Mucosa of stomach (tissue), 1 donor: Measurements from ENCODE around the gene PTPRO.

Experiments
- H3K27me3 ChIP-seq: one replicate; pipeline ENCODE4 v1.7.0; 2013; ENCODE audit warnings: mild to moderate bottlenecking, low read length; ENCODE audit not compliant: control insufficient read depth, insufficient read depth
- H3K36me3 ChIP-seq: one replicate; pipeline ENCODE4 v1.7.0; 2013; ENCODE audit warnings: low read length; ENCODE audit not compliant: control insufficient read depth, insufficient read depth
- H3K4me1 ChIP-seq: one replicate; pipeline ENCODE4 v1.7.0; 2013; ENCODE audit warnings: mild to moderate bottlenecking, low read length; ENCODE audit not compliant: control insufficient read depth, insufficient read depth
- H3K4me3 ChIP-seq: one replicate; pipeline ENCODE4 v1.7.0; 2013; ENCODE audit warnings: low read length
- H3K9ac ChIP-seq: one replicate; pipeline ENCODE4 v1.7.0; 2013; ENCODE audit warnings: mild to moderate bottlenecking, low read length, moderate library complexity
- H3K9me3 ChIP-seq: one replicate; pipeline ENCODE4 v1.7.0; 2013; ENCODE audit warnings: mild to moderate bottlenecking, low read length, moderate library complexity; ENCODE audit not compliant: control insufficient read depth
- donor health status: Pancreatic carcinoma.

Gene PTPRO

GRCh38 chr12:15469356-15469755 is 147.0 kb downstream of the PTPRO start:
- no peaks in the 10 kb centered on the region for H3K36me3 ChIP-seq
- no peaks in the 10 kb centered on the region for H3K4me1 ChIP-seq
- H3K27me3 ChIP-seq: no peaks in the 10 kb centered on the region
- H3K4me3 ChIP-seq: no peak overlapping the region
- H3K9ac ChIP-seq: no peak overlapping the region
- H3K9me3 ChIP-seq: no peaks in the 10 kb centered on the region

DNA sequence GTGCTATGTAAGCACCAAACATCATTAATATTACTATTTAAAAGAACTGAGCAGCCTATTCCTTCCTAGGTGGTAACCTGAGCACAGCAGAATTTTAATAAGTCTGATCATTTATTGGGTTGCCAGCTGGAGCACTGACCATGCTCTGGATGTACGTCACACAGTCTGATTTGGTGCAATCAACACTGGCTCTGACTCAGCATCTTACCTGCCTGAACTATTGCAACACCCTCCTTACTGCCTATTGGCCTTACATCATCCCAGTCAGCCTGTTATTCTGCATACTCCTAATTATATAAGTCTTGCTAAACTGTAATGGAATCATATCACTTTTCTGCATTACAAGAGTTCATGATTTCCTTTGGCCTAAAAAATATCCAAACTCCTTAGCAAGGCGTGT is 149.7 kb downstream of the PTPRO start:
- H3K27me3 ChIP-seq: no peaks in the 10 kb centered on the region

DNA sequence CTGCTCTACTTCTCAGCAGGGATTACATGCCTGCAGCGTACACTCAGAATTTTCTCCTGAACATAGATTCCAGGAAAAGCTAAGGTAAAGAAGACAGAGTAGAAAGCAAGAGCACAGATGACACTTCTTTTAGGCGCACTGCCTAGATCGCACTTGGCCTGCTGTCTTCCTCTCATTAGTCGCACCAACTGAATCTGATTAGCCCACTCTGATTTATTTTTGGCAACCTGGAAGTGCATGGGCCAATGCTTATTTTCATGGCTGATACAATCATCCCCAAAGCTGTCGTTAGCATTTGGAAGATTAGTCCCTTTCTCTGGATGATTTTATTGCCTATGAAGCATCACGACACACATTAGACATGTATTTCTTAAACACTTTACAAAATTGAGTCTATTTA is 152.5 kb downstream of the PTPRO start:
- Histone ChIP-seq H3K4me3 (no peak overlapping the region), H3K9ac (no peak overlapping the region)

More for the DNA sequence above, 149.7 kb downstream of the PTPRO start:
- no peaks in the 10 kb centered on the region for H3K4me1 ChIP-seq
- no peak overlapping the region for H3K9ac ChIP-seq
- no peaks in the 10 kb centered on the region for H3K36me3 ChIP-seq
- no peak overlapping the region for H3K4me3 ChIP-seq
- no peaks in the 10 kb centered on the region for H3K9me3 ChIP-seq

GRCh38 chr12:15477761-15478160 is 155.5 kb downstream of the PTPRO start:
- H3K36me3 ChIP-seq: no peaks in the 10 kb centered on the region
- no peak overlapping the region for H3K4me3 ChIP-seq
- H3K27me3 ChIP-seq: no peaks in the 10 kb centered on the region
- no peak overlapping the region for H3K9ac ChIP-seq
- no peaks in the 10 kb centered on the region for H3K9me3 ChIP-seq
- no peaks in the 10 kb centered on the region for H3K4me1 ChIP-seq

More for the DNA sequence above, 152.5 kb downstream of the PTPRO start:
- Histone ChIP-seq H3K27me3 (no peaks in the 10 kb centered on the region), H3K9me3 (no peaks in the 10 kb centered on the region), H3K36me3 (no peaks in the 10 kb centered on the region), H3K4me1 (no peaks in the 10 kb centered on the region)

GRCh38 chr12:15481846-15482245 is 159.5 kb downstream of the PTPRO start:
- no peak overlapping the region for H3K9ac ChIP-seq
- H3K4me1 ChIP-seq: no peaks in the 10 kb centered on the region
- no peaks in the 10 kb centered on the region for H3K27me3 ChIP-seq
- H3K4me3 ChIP-seq: no peak overlapping the region
- H3K9me3 ChIP-seq: no peaks in the 10 kb centered on the region
- H3K36me3 ChIP-seq: no peaks in the 10 kb centered on the region

DNA sequence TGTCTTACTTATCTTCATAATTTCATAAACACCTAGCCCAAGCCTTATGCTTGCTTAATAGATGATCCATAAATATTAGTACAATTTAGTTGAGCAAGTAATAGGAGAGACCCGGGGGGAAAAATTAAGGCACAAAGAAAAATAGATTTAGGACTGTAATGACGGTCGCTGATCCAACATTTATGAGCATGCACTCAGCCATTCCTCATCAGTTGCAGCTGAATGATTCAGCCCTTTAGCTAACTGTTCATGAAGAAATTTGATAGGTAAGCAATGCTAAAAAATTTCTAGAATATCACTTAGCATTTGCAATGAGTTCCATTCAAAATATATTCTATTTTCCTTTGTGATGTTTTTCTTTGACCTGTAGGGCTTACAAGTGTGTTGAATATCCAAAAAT is 163.2 kb downstream of the PTPRO start:
- H3K9ac ChIP-seq: no peak overlapping the region
- H3K9me3 ChIP-seq: no peaks in the 10 kb centered on the region
- H3K27me3 ChIP-seq: no peaks in the 10 kb centered on the region
- H3K36me3 ChIP-seq: no peaks in the 10 kb centered on the region
- H3K4me3 ChIP-seq: no peak overlapping the region
- no peaks in the 10 kb centered on the region for H3K4me1 ChIP-seq

GRCh38 chr12:15486859-15487258 is 164.6 kb downstream of the PTPRO start:
- Histone ChIP-seq H3K27me3 (no peaks in the 10 kb centered on the region), H3K9me3 (no peaks in the 10 kb centered on the region), H3K9ac (no peak overlapping the region), H3K4me3 (no peak overlapping the region), H3K36me3 (no peaks in the 10 kb centered on the region), H3K4me1 (no peaks in the 10 kb centered on the region)

DNA sequence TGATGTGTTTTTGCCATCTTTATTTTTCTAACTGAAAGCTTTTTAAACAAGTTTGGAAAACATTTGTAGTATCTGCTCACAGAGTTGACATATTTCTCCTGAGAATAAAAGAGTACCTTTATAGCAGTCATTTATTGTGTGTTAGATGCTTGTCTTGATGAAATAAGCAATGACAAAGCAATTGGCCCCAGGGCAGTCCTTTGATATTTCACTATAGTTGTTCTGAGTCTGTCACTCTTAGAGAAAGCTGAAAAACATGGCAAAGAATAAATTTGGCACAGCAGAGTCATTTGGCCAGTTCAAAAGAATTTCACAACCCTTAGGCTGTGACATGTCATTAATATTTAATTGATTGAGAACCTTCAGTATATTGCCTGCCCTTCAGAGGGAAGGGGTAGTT is 166.2 kb downstream of the PTPRO start:
- H3K4me3 ChIP-seq: no peak overlapping the region
- H3K36me3 ChIP-seq: no peaks in the 10 kb centered on the region
- H3K4me1 ChIP-seq: no peaks in the 10 kb centered on the region
- no peaks in the 10 kb centered on the region for H3K27me3 ChIP-seq
- H3K9ac ChIP-seq: no peak overlapping the region
- H3K9me3 ChIP-seq: no peaks in the 10 kb centered on the region

- no peaks in the 10 kb centered on the region for H3K9me3 ChIP-seq
- no peak overlapping the region for H3K4me3 ChIP-seq
- H3K9ac ChIP-seq: no peak overlapping the region
- no peaks in the 10 kb centered on the region for H3K4me1 ChIP-seq
- H3K27me3 ChIP-seq: no peaks in the 10 kb centered on the region
- no peaks in the 10 kb centered on the region for H3K36me3 ChIP-seq
Observed at GRCh38 chr12:15494329-15495046, 172.2 kb downstream of the PTPRO start.

DNA sequence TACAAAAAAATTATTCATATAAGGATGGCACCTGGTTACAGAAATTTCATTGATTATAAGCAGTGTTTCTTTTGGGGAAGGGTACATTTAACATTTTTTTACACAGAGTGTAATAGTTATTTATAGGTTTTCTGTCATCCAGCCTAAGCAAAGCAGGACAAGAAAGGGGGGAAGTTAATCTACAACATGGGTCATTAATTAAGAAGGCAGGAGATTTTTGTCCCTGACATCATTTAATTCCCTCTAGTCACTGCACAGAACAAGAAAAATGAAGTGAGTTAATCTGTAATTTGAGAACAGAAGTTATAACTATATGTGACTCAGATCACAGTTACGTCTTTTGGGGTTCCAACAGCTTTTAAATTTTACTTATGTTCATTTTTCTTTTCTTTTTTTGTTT is 173.4 kb downstream of the PTPRO start:
- H3K4me3 ChIP-seq: no peak overlapping the region
- H3K9me3 ChIP-seq: no peaks in the 10 kb centered on the region
- H3K9ac ChIP-seq: no peak overlapping the region
- H3K36me3 ChIP-seq: no peaks in the 10 kb centered on the region
- no peaks in the 10 kb centered on the region for H3K27me3 ChIP-seq
- no peaks in the 10 kb centered on the region for H3K4me1 ChIP-seq

GRCh38 chr12:15496738-15497137 is 174.4 kb downstream of the PTPRO start:
- Histone ChIP-seq H3K4me1 (no peaks in the 10 kb centered on the region), H3K9me3 (no peaks in the 10 kb centered on the region), H3K27me3 (no peaks in the 10 kb centered on the region), H3K9ac (no peak overlapping the region), H3K4me3 (no peak overlapping the region), H3K36me3 (no peaks in the 10 kb centered on the region)

- Histone ChIP-seq H3K27me3 (no peaks in the 10 kb centered on the region), H3K4me1 (no peaks in the 10 kb centered on the region), H3K9me3 (no peaks in the 10 kb centered on the region), H3K36me3 (no peaks in the 10 kb centered on the region), H3K4me3 (no peak overlapping the region), H3K9ac (no peak overlapping the region)
Observed at GRCh38 chr12:15497671-15498292, 175.5 kb downstream of the PTPRO start.
